GM12878 (cell line): ENCODE data around the gene TRIM7. TPM values are rescaled to one million over a fixed set of nuclear protein-coding genes. Genes with fewer than 3 reads are reported as not detected.

Experiments used
- ATAC-seq: fragments of 200-7000 bp; cut with Tn5 transposase; 3 replicates; pipeline ENCODE4 v1.9.1; 2020; ENCODE audit warnings: mild to moderate bottlenecking, moderate library complexity
- BruUV-seq: library from RNA; stranded (reverse); fragments of 400-500 nt; replicated peaks from 2 replicates; lab custom pipeline; 2021; lab: Mats Ljungman, UMichigan
- CTCF ChIA-PET: fragments of 300-600 bp; sonication (Branson Sonifier 250); formaldehyde crosslinking; extraction: SDS; loops from one replicate; lab custom pipeline; 2021; ENCODE audit warnings: inconsistent platforms; lab: Yijun Ruan, JAX
- POLR2A ChIA-PET: fragments of 350-600 bp; formaldehyde crosslinking; extraction: SDS; loops from one replicate; lab custom pipeline; 2021; ENCODE audit warnings: inconsistent platforms; lab: Charles Lee
- RAD21 ChIA-PET: fragments of 300-600 bp; sonication (Branson Sonifier 250); formaldehyde crosslinking; loops from one replicate; lab custom pipeline; 2023; ENCODE audit warnings: antibody characterized with exemption; ENCODE audit not compliant: unreplicated experiment; lab: Charles Lee
- SMC1A ChIA-PET: fragments of 300-600 bp; sonication (Branson Sonifier 250); formaldehyde crosslinking; loops from one replicate; lab custom pipeline; 2023; ENCODE audit not compliant: unreplicated experiment, uncharacterized antibody; lab: Charles Lee
- DNase-seq: peaks from one replicate; pipeline ENCODE4 v3.0.0-alpha.2; 2011; ENCODE audit warnings: low read depth, low spot score
- FAIRE-seq: peaks from 3 replicates; lab custom pipeline; 2011; peaks lifted over from hg19 to GRCh38; lab: Jason Lieb, UNC
- H2AFZ ChIP-seq: 2 replicates; pipeline ENCODE4 v1.6.0; 2011; ENCODE audit warnings: low read depth, low read length, control low read depth; ENCODE audit not compliant: control insufficient read depth
- H3K27ac ChIP-seq: 2 replicates; pipeline ENCODE4 v1.5.1; 2011; ENCODE audit warnings: control low read depth; ENCODE audit not compliant: control insufficient read depth, insufficient read depth
- H3K27me3 ChIP-seq, 2 experiments: replicated peaks in 1 of 2; 2 replicates each; pipeline versions ENCODE4 v1.6.0 to v1.6.1; 2011; ENCODE audit warnings: low read length in 1 of 2; ENCODE audit not compliant: control insufficient read depth in 2 of 2, insufficient read depth in 2 of 2
- H3K36me3 ChIP-seq, 2 experiments: 2 replicates each; pipeline ENCODE4 v1.5.1; 2011; ENCODE audit warnings: low read length in 1 of 2; ENCODE audit not compliant: control insufficient read depth in 2 of 2, insufficient read depth in 2 of 2
- H3K4me1 ChIP-seq: 2 replicates; pipeline ENCODE4 v1.6.1; 2011; ENCODE audit warnings: mild to moderate bottlenecking, low read length, moderate library complexity, mixed read lengths; ENCODE audit not compliant: control insufficient read depth, insufficient read depth
- H3K4me2 ChIP-seq: 2 replicates; pipeline ENCODE4 v1.6.0; 2011; ENCODE audit warnings: control low read depth; ENCODE audit not compliant: control insufficient read depth, insufficient read depth
- H3K4me3 ChIP-seq: fragments of 200-600 bp; sonication (generic); 2 replicates; pipeline ENCODE4 v1.5.1; 2016
- H3K79me2 ChIP-seq: 2 replicates; pipeline ENCODE4 v1.6.0; 2011; ENCODE audit warnings: low read length; ENCODE audit not compliant: control insufficient read depth, insufficient read depth
- H3K9ac ChIP-seq: 2 replicates; pipeline ENCODE4 v1.8.0; 2011; ENCODE audit warnings: low read length, control low read depth, mixed read lengths; ENCODE audit not compliant: control insufficient read depth, insufficient read depth
- H3K9me3 ChIP-seq: replicated peaks from 3 replicates; pipeline ENCODE4 v1.5.1; 2011; ENCODE audit warnings: mild to moderate bottlenecking, low read length; ENCODE audit not compliant: control insufficient read depth, insufficient read depth
- H4K20me1 ChIP-seq: 2 replicates; pipeline ENCODE4 v1.6.0; 2011; ENCODE audit not compliant: control insufficient read depth, insufficient read depth
- ETV6 ChIP-seq, 2 experiments: fragments of 450-650 bp in 1 of 2; IDR thresholded peaks in 1 of 2; conservative IDR thresholded peaks in 1 of 2; 2 replicates each; pipeline ENCODE4 v1.6.1; 2014; ENCODE audit warnings: antibody characterized with exemption in 1 of 2, borderline replicate concordance in 1 of 2, low read depth in 1 of 2, mild to moderate bottlenecking in 1 of 2, moderate library complexity in 1 of 2
- KDM1A ChIP-seq: fragments of 200-600 bp; sonication (generic); IDR thresholded peaks from 2 replicates; pipeline ENCODE4 v1.6.1; 2016; ENCODE audit warnings: borderline replicate concordance
- RUNX3 ChIP-seq: IDR thresholded peaks from 2 replicates; pipeline ENCODE4 v1.6.1; 2012; ENCODE audit warnings: low read length, inconsistent platforms
- WGBS: methylation state at CpG from one replicate; pipeline ENCODE4 v1.1.6; 2016; ENCODE audit warnings: low lambda C conversion rate; ENCODE audit not compliant: insufficient replicate concordance, insufficient coverage; ENCODE audit errors: missing lambda C conversion rate; 5-methylcytosine and 5-hydroxymethylcytosine counted together
- in situ Hi-C: fragments of 300-500 bp; cut with MboI; formaldehyde crosslinking; loops from 9 replicates; pipeline ENCODE4 v1.14.3; 2018; ENCODE audit warnings: mixed read lengths
- intact Hi-C: fragments of 100-400 bp; cut with micrococcal nuclease; formaldehyde crosslinking; loops from one replicate; pipeline ENCODE4 v1.14.2; 2022; ENCODE audit not compliant: unreplicated experiment
- microRNA-seq: library from miRNA; unstranded; fragments of <30 nt; microRNA quantifications from one replicate; pipeline ENCODE4, GENCODE V29; 2018
- polyA plus RNA-seq, 11 experiments: library from polyadenylated mRNA; depleted of rRNA in 4 of 11; unstranded in 6 of 11; stranded (reverse) in 5 of 11; fragments of >200 nt; fragmentation: Nextera tagmentation in 4 of 11; fragmentation: Illumina TruSeq in 1 of 11; extraction: Ambion mirVana in 4 of 11; extraction: Trizol in 1 of 11; gene quantifications; 1 replicate in 1 of 11; 2 replicates in 10 of 11; pipeline versions ENCODE4 v1.2.1 to v1.2.3, GENCODE V29; 2011 to 2016; ENCODE audit warnings: inconsistent platforms in 2 of 11, missing spikeins in 2 of 11, low read depth in 1 of 11
- small RNA-seq: library from RNA; depleted of rRNA; stranded (forward); fragments of <200 nt; gene quantifications from one replicate; pipeline ENCODE3, GENCODE V24; 2014
- total RNA-seq, 4 experiments: library from RNA; depleted of rRNA in 3 of 4; stranded (reverse); fragments of >200 nt in 3 of 4; fragmentation: Illumina TruSeq in 1 of 4; extraction: Trizol in 1 of 4; gene quantifications; 2 replicates each; pipeline versions ENCODE4 v1.2.1 to v1.2.3, GENCODE V29; 2013 to 2021

The TRIM7 gene
- total and polyA plus RNA-seq, 10 of the 15 experiments (the other 5 are each of a cell fraction or from before 2014, with no cell fraction given): 0.02 to 1.6 (median 0.41) TPM

DNA sequence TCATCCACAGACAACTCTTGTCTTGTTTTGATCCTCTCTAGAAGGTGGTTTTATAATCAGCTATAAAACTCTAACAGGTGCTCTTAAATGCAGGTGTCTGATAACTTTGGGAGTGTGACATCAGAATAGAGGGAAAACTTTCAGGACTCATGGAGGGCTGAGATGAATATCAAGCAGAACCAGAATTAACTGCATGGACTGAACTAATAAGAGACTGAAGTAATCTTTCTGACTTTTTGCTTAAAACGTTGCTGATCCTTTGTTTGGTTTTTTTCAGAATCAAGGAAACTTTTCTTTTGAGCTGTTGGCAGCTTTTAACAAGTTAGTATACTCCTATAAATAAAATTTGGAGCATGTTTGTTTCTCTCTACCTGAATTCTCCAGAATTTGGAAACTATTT is 59.9 kb downstream of the TRIM7 start:
- ChIA-PET POLR2A (no interaction called here), RAD21 (no interaction called here), SMC1A (no interaction called here), CTCF (interaction anchor here (0.7 kb wide), 1 partner anchor 168 kb away, joined by 3 read pairs; no protein-coding TSS in a partner anchor)
- H3K9me3 ChIP-seq: no peaks in the 10 kb centered on the region; the same call in 2 of the 3 replicates
- no peak for TF ChIP-seq ETV6 (conservative IDR thresholded peaks at IDR 0.05 in 1 of 2, IDR thresholded peaks at IDR 0.05 in 1 of 2; ENCODE audit: borderline replicate concordance in 1 of 2, low read depth in 1 of 2)
- no peak for TF ChIP-seq RUNX3
- TF ChIP-seq KDM1A: no peak
- in situ Hi-C loops (no loop called here), intact Hi-C loops (no loop called here)
- no peak for DNase-seq
- no peak for ATAC-seq
- no peak overlapping the region for H3K9ac ChIP-seq
- no peaks in the 10 kb centered on the region for H3K79me2 ChIP-seq
- H3K4me3 ChIP-seq: no peak overlapping the region
- H3K36me3 ChIP-seq: no peaks in the 10 kb centered on the region
- no peak overlapping the region for H3K4me2 ChIP-seq
- FAIRE-seq: no peak
- H4K20me1 ChIP-seq: no peaks in the 10 kb centered on the region
- 4% methylated on average over 1 of the region's 1 CpG for WGBS
- no peak overlapping the region for H3K27ac ChIP-seq
- no TSS peak for BruUV-seq
- no peak overlapping the region for H2AFZ ChIP-seq
- H3K4me1 ChIP-seq: no peaks in the 10 kb centered on the region
- H3K27me3 ChIP-seq: no peaks in the 10 kb centered on the region; a peak in 2 of 4 replicates

Small RNA genes lying within 50 kb of the gene (microRNA-seq; reads per million reads assigned to microRNA genes)
- 1.5 reads per million for gene MIR4638

Small RNA genes lying within 50 kb of the gene (small RNA-seq; reads per million reads assigned to genes)
- not detected for gene MIR4638
- not detected for gene SNORD95
- gene SNORD96A: not detected

Other genes starting within 250 kb of the TRIM7 start
Only the 7 nearest of the 8 such genes appear.
- 0.06 and 0.16 TPM in 2 replicates for gene BTNL9, start 164.9 kb downstream of the TRIM7 start, total RNA-seq (2014; rRNA removed)
- gene BTNL9, start 164.9 kb downstream of the TRIM7 start, total RNA-seq (2014; rRNA removed; fragmentation: Illumina TruSeq; extraction: Trizol): not detected in 2 replicates
- 0.05 and 0.08 TPM in 2 replicates for gene BTNL9, start 164.9 kb downstream of the TRIM7 start, total RNA-seq (2021)
- gene BTNL9, start 164.9 kb downstream of the TRIM7 start, polyA plus RNA-seq (2011; rRNA removed): 12.3 and 16.5 TPM in 2 replicates
- gene BTNL9, start 164.9 kb downstream of the TRIM7 start, polyA plus RNA-seq (2014; fragmentation: Illumina TruSeq; extraction: Trizol): 0.24 TPM in 1 of 2 replicates, not detected in the other
- gene BTNL9, start 164.9 kb downstream of the TRIM7 start, polyA plus RNA-seq (2014; fragmentation: Nextera tagmentation; extraction: Ambion mirVana): not detected
- gene BTNL9, start 164.9 kb downstream of the TRIM7 start, polyA plus RNA-seq (2014; rRNA removed): 0.01 and 0.38 TPM in 2 replicates
- not detected for gene BTNL9, start 164.9 kb downstream of the TRIM7 start, polyA plus RNA-seq (2016; fragmentation: Nextera tagmentation; extraction: Ambion mirVana)
- gene OR2V1, start 74.0 kb downstream of the TRIM7 start, total RNA-seq (2014; rRNA removed): 0.05 TPM in 1 of 2 replicates, not detected in the other
- not detected in 2 replicates for gene OR2V1, start 74.0 kb downstream of the TRIM7 start, total RNA-seq (2014; rRNA removed; fragmentation: Illumina TruSeq; extraction: Trizol)
- not detected in 2 replicates for gene OR2V1, start 74.0 kb downstream of the TRIM7 start, total RNA-seq (2021)
- gene OR2V1, start 74.0 kb downstream of the TRIM7 start, polyA plus RNA-seq (2011; rRNA removed): 3.2 and 4.4 TPM in 2 replicates
- not detected in 2 replicates for gene OR2V1, start 74.0 kb downstream of the TRIM7 start, polyA plus RNA-seq (2014; fragmentation: Illumina TruSeq; extraction: Trizol)
- not detected for gene OR2V1, start 74.0 kb downstream of the TRIM7 start, polyA plus RNA-seq (2014; fragmentation: Nextera tagmentation; extraction: Ambion mirVana)
- gene OR2V1, start 74.0 kb downstream of the TRIM7 start, polyA plus RNA-seq (2014; rRNA removed): not detected in 2 replicates
- under 1 TPM in 1 of 2 experiments, not detected in 1; 0.20 TPM for gene OR2V1, start 74.0 kb downstream of the TRIM7 start, polyA plus RNA-seq (2016; fragmentation: Nextera tagmentation; extraction: Ambion mirVana)
- not detected in 2 replicates for gene OR2V2, start 57.6 kb downstream of the TRIM7 start, total RNA-seq (2014; rRNA removed)
- not detected in 2 replicates for gene OR2V2, start 57.6 kb downstream of the TRIM7 start, total RNA-seq (2014; rRNA removed; fragmentation: Illumina TruSeq; extraction: Trizol)
- gene OR2V2, start 57.6 kb downstream of the TRIM7 start, total RNA-seq (2021): not detected in 2 replicates
- gene OR2V2, start 57.6 kb downstream of the TRIM7 start, polyA plus RNA-seq (2011; rRNA removed): 0.14 and 0.26 TPM in 2 replicates
- gene OR2V2, start 57.6 kb downstream of the TRIM7 start, polyA plus RNA-seq (2014; fragmentation: Illumina TruSeq; extraction: Trizol): 0.11 TPM in 1 of 2 replicates, not detected in the other
- not detected for gene OR2V2, start 57.6 kb downstream of the TRIM7 start, polyA plus RNA-seq (2014; fragmentation: Nextera tagmentation; extraction: Ambion mirVana)
- gene OR2V2, start 57.6 kb downstream of the TRIM7 start, polyA plus RNA-seq (2014; rRNA removed): not detected in 2 replicates
- not detected for gene OR2V2, start 57.6 kb downstream of the TRIM7 start, polyA plus RNA-seq (2016; fragmentation: Nextera tagmentation; extraction: Ambion mirVana)
- 16.0 and 17.2 TPM in 2 replicates for gene TRIM41, start 18.1 kb upstream of the TRIM7 start, total RNA-seq (2014; rRNA removed)
- gene TRIM41, start 18.1 kb upstream of the TRIM7 start, total RNA-seq (2014; rRNA removed; fragmentation: Illumina TruSeq; extraction: Trizol): 10.5 and 10.6 TPM in 2 replicates
- gene TRIM41, start 18.1 kb upstream of the TRIM7 start, total RNA-seq (2021): 24.6 and 28.9 TPM in 2 replicates
- gene TRIM41, start 18.1 kb upstream of the TRIM7 start, polyA plus RNA-seq (2011; rRNA removed): 14.8 and 17.7 TPM in 2 replicates
- gene TRIM41, start 18.1 kb upstream of the TRIM7 start, polyA plus RNA-seq (2014; fragmentation: Illumina TruSeq; extraction: Trizol): 9.4 and 10.6 TPM in 2 replicates
- gene TRIM41, start 18.1 kb upstream of the TRIM7 start, polyA plus RNA-seq (2014; fragmentation: Nextera tagmentation; extraction: Ambion mirVana): 1 to 10 TPM; 1.0 to 3.2 TPM
- 21.5 and 24.4 TPM in 2 replicates for gene TRIM41, start 18.1 kb upstream of the TRIM7 start, polyA plus RNA-seq (2014; rRNA removed)
- 1 to 10 TPM; 5.2 to 5.5 TPM for gene TRIM41, start 18.1 kb upstream of the TRIM7 start, polyA plus RNA-seq (2016; fragmentation: Nextera tagmentation; extraction: Ambion mirVana)
- 6,385 and 6,584 TPM in 2 replicates for gene RACK1, start 38.7 kb upstream of the TRIM7 start, total RNA-seq (2014; rRNA removed)
- 4,111 and 4,251 TPM in 2 replicates for gene RACK1, start 38.7 kb upstream of the TRIM7 start, total RNA-seq (2014; rRNA removed; fragmentation: Illumina TruSeq; extraction: Trizol)
- 2,742 and 2,873 TPM in 2 replicates for gene RACK1, start 38.7 kb upstream of the TRIM7 start, total RNA-seq (2021)
- 2,058 and 4,963 TPM in 2 replicates for gene RACK1, start 38.7 kb upstream of the TRIM7 start, polyA plus RNA-seq (2011; rRNA removed)
- 2,869 and 4,083 TPM in 2 replicates for gene RACK1, start 38.7 kb upstream of the TRIM7 start, polyA plus RNA-seq (2014; fragmentation: Illumina TruSeq; extraction: Trizol)
- gene RACK1, start 38.7 kb upstream of the TRIM7 start, polyA plus RNA-seq (2014; fragmentation: Nextera tagmentation; extraction: Ambion mirVana): 1,000 to 10,000 TPM; 3,729 to 5,412 TPM
- 5,813 and 5,897 TPM in 2 replicates for gene RACK1, start 38.7 kb upstream of the TRIM7 start, polyA plus RNA-seq (2014; rRNA removed)
- 1,000 to 10,000 TPM; 1,365 to 1,424 TPM for gene RACK1, start 38.7 kb upstream of the TRIM7 start, polyA plus RNA-seq (2016; fragmentation: Nextera tagmentation; extraction: Ambion mirVana)
- gene TRIM52, start 55.9 kb upstream of the TRIM7 start, total RNA-seq (2014; rRNA removed): 6.5 and 7.1 TPM in 2 replicates
- gene TRIM52, start 55.9 kb upstream of the TRIM7 start, total RNA-seq (2014; rRNA removed; fragmentation: Illumina TruSeq; extraction: Trizol): 10.1 and 11.5 TPM in 2 replicates
- gene TRIM52, start 55.9 kb upstream of the TRIM7 start, total RNA-seq (2021): 8.4 and 8.6 TPM in 2 replicates
- gene TRIM52, start 55.9 kb upstream of the TRIM7 start, polyA plus RNA-seq (2011; rRNA removed): 24.3 and 34.0 TPM in 2 replicates
- 12.4 and 14.7 TPM in 2 replicates for gene TRIM52, start 55.9 kb upstream of the TRIM7 start, polyA plus RNA-seq (2014; fragmentation: Illumina TruSeq; extraction: Trizol)
- gene TRIM52, start 55.9 kb upstream of the TRIM7 start, polyA plus RNA-seq (2014; fragmentation: Nextera tagmentation; extraction: Ambion mirVana): 1 to 10 TPM; 1.4 to 3.4 TPM
- 11.6 and 13.4 TPM in 2 replicates for gene TRIM52, start 55.9 kb upstream of the TRIM7 start, polyA plus RNA-seq (2014; rRNA removed)
- gene TRIM52, start 55.9 kb upstream of the TRIM7 start, polyA plus RNA-seq (2016; fragmentation: Nextera tagmentation; extraction: Ambion mirVana): 1 to 10 TPM; 6.8 to 7.9 TPM
- gene OR4F3, start 162.1 kb upstream of the TRIM7 start, total RNA-seq (2014; rRNA removed): 0.11 TPM in 1 of 2 replicates, not detected in the other
- not detected in 2 replicates for gene OR4F3, start 162.1 kb upstream of the TRIM7 start, total RNA-seq (2014; rRNA removed; fragmentation: Illumina TruSeq; extraction: Trizol)
- gene OR4F3, start 162.1 kb upstream of the TRIM7 start, total RNA-seq (2021): not detected in 2 replicates
- not detected in 2 replicates for gene OR4F3, start 162.1 kb upstream of the TRIM7 start, polyA plus RNA-seq (2011; rRNA removed)
- not detected in 2 replicates for gene OR4F3, start 162.1 kb upstream of the TRIM7 start, polyA plus RNA-seq (2014; fragmentation: Illumina TruSeq; extraction: Trizol)
- not detected for gene OR4F3, start 162.1 kb upstream of the TRIM7 start, polyA plus RNA-seq (2014; fragmentation: Nextera tagmentation; extraction: Ambion mirVana)
- gene OR4F3, start 162.1 kb upstream of the TRIM7 start, polyA plus RNA-seq (2014; rRNA removed): not detected in 2 replicates
- gene OR4F3, start 162.1 kb upstream of the TRIM7 start, polyA plus RNA-seq (2016; fragmentation: Nextera tagmentation; extraction: Ambion mirVana): not detected